Central memory CD4-positive, alpha-beta T cell (primary cell): Measurements from ENCODE around the gene C22orf31.
"Not testable (repeated sequence)": the region's sequence is repeated elsewhere in the genome, so short reads cannot be mapped to it uniquely, and the experiment has no call there.

ENCODE experiments used
- DNase-seq: peaks from one replicate; pipeline ENCODE4 v3.0.0; 2022
- total RNA-seq, 3 experiments: gene quantifications; one replicate each; lab custom pipeline; 2026; lab: John Stamatoyannopoulos, UW

C22orf31 gene
- 0 reads per million in 3 experiments for total RNA-seq

GRCh38 chr22:29061773-29062172 lies at the start of gene C22orf31:
C22orf31 (minus strand) TSS chr22:29061831; CDS start chr22:29061792, 39 bp downstream.
- no peak for DNase-seq

GRCh38 chr22:29110946-29111345 lies 49.3 kb upstream of the C22orf31 start:
- no peak for DNase-seq

- DNase-seq = no peak
Measured at GRCh38 chr22:29109822-29110221, 48.2 kb upstream of the C22orf31 start.

- no peak for DNase-seq
Measured at GRCh38 chr22:29108137-29108536, 46.5 kb upstream of the C22orf31 start.

- DNase-seq = no peak
Measured at GRCh38 chr22:29106839-29107238, 45.2 kb upstream of the C22orf31 start.

- no peak for DNase-seq
Measured at GRCh38 chr22:29105468-29105867, 43.8 kb upstream of the C22orf31 start.

- DNase-seq = no peak
Measured at GRCh38 chr22:29103121-29103520, 41.5 kb upstream of the C22orf31 start.

GRCh38 chr22:29102300-29102699 lies 40.7 kb upstream of the C22orf31 start:
- DNase-seq = no peak

- no peak for DNase-seq
Measured at GRCh38 chr22:29098296-29098695, 36.7 kb upstream of the C22orf31 start.

- DNase-seq = no peak
Measured at GRCh38 chr22:29096736-29097669, 35.4 kb upstream of the C22orf31 start.

- no peak for DNase-seq
Measured at GRCh38 chr22:29095459-29095858, 33.8 kb upstream of the C22orf31 start.

GRCh38 chr22:29093501-29094300 lies 32.1 kb upstream of the C22orf31 start:
- DNase-seq = no peak

GRCh38 chr22:29093030-29093429 lies 31.4 kb upstream of the C22orf31 start:
- DNase-seq = no peak

GRCh38 chr22:29092243-29092642 lies 30.6 kb upstream of the C22orf31 start:
- no peak for DNase-seq

GRCh38 chr22:29090039-29090438 lies 28.4 kb upstream of the C22orf31 start:
- no peak for DNase-seq

GRCh38 chr22:29089507-29089906 lies 27.9 kb upstream of the C22orf31 start:
- no peak for DNase-seq

- no peak for DNase-seq
Measured at GRCh38 chr22:29088809-29089208, 27.2 kb upstream of the C22orf31 start.

GRCh38 chr22:29087012-29087411 lies 25.4 kb upstream of the C22orf31 start:
- DNase-seq = no peak

GRCh38 chr22:29083933-29084591 lies 22.4 kb upstream of the C22orf31 start:
- no peak for DNase-seq

- not testable (repeated sequence) for DNase-seq
Measured at GRCh38 chr22:29083576-29083932, 21.9 kb upstream of the C22orf31 start.

GRCh38 chr22:29082826-29083545 lies 21.4 kb upstream of the C22orf31 start:
- DNase-seq = no peak

- no peak for DNase-seq
Measured at GRCh38 chr22:29081517-29082236, 20.0 kb upstream of the C22orf31 start.
